Caco-2 (cell line): ENCODE results near the gene SPOP. TPM values are rescaled to one million over a fixed set of nuclear protein-coding genes. Genes with fewer than 3 reads are reported as not detected.

ENCODE experiments used
- BruUV-seq: library from RNA; stranded (reverse); fragments of 400-500 nt; replicated peaks from 2 replicates; lab custom pipeline; 2021; lab: Mats Ljungman, UMichigan
- CTCF ChIA-PET: fragments of 300-600 bp; sonication (Branson Sonifier 250); formaldehyde crosslinking; loops from one replicate; lab custom pipeline; 2022; ENCODE audit warnings: antibody characterized with exemption; lab: Charles Lee
- POLR2A ChIA-PET: fragments of 300-600 bp; sonication (Branson Sonifier 250); formaldehyde crosslinking; loops from one replicate; lab custom pipeline; 2022; ENCODE audit warnings: antibody characterized with exemption; lab: Charles Lee
- DNase-seq, 2 experiments: peaks; one replicate each; pipeline versions ENCODE4 v3.0.0 to v3.0.0-alpha.2; 2020 to 2022
- H3K27me3 ChIP-seq: replicated peaks from 2 replicates; pipeline ENCODE4 v1.6.0; 2011; ENCODE audit warnings: low read length; ENCODE audit not compliant: control insufficient read depth, insufficient read depth
- H3K36me3 ChIP-seq: 2 replicates; pipeline ENCODE4 v1.5.1; 2011; ENCODE audit warnings: low read length; ENCODE audit not compliant: control insufficient read depth, insufficient read depth
- H3K4me1 ChIP-seq: fragments of 250-450 bp; sonication (Bioruptor Pico); 2 replicates; pipeline ENCODE4 v1.5.1; 2020; ENCODE audit warnings: mild to moderate bottlenecking
- H3K4me3 ChIP-seq: 2 replicates; pipeline ENCODE4 v1.5.1; 2011; ENCODE audit warnings: low read depth, mild to moderate bottlenecking, control low read depth, low read length
- H3K9me3 ChIP-seq: fragments of 250-450 bp; sonication (Bioruptor Pico); 2 replicates; pipeline ENCODE4 v1.5.1; 2020; ENCODE audit warnings: mild to moderate bottlenecking, moderate library complexity
- H3K27ac Mint-ChIP-seq: one replicate; pipeline ENCODE4 v1.8.0; 2022; ENCODE audit warnings: mixed read lengths; ENCODE audit not compliant: unreplicated experiment
- H3K27me3 Mint-ChIP-seq: one replicate; pipeline ENCODE4 v1.8.0; 2022; ENCODE audit warnings: mixed read lengths; ENCODE audit not compliant: insufficient read depth, unreplicated experiment
- H3K36me3 Mint-ChIP-seq: one replicate; pipeline ENCODE4 v1.8.0; 2022; ENCODE audit warnings: mild to moderate bottlenecking, mixed read lengths; ENCODE audit not compliant: insufficient read depth, unreplicated experiment
- H3K4me1 Mint-ChIP-seq: one replicate; pipeline ENCODE4 v1.8.0; 2022; ENCODE audit warnings: low read depth, mixed read lengths; ENCODE audit not compliant: unreplicated experiment
- H3K4me3 Mint-ChIP-seq: one replicate; pipeline ENCODE4 v1.8.0; 2022; ENCODE audit warnings: mild to moderate bottlenecking, moderate library complexity, mixed read lengths; ENCODE audit not compliant: unreplicated experiment
- H3K9me3 Mint-ChIP-seq: one replicate; pipeline ENCODE4 v1.8.0; 2022; ENCODE audit warnings: mixed read lengths; ENCODE audit not compliant: unreplicated experiment
- intact Hi-C: fragments of 100-400 bp; cut with micrococcal nuclease; formaldehyde crosslinking; loops from one replicate; pipeline ENCODE4 v1.10.0; 2022; ENCODE audit not compliant: unreplicated experiment
- total RNA-seq: library from RNA; stranded (reverse); gene quantifications from 2 replicates; pipeline ENCODE4 v1.2.3, GENCODE V29; 2022
- TF ChIP-seq, protein P1 (sequence below), 2 experiments: fragments of 200-600 bp in 1 of 2; IDR thresholded peaks; 1 replicate in 1 of 2; 2 replicates in 1 of 2; pipeline versions ENCODE4 v1.5.1 to v1.8.0; 2011 to 2022; ENCODE audit warnings: antibody characterized with exemption in 1 of 2, control low read depth in 1 of 2, inconsistent platforms in 1 of 2, low read depth in 1 of 2, low read length in 1 of 2, mild to moderate bottlenecking in 1 of 2, moderate library complexity in 1 of 2; ENCODE audit not compliant: insufficient read depth in 1 of 2, severe bottlenecking in 1 of 2, unreplicated experiment in 1 of 2

The SPOP gene
- total RNA-seq, 1 experiment from 2014 or later: 70.2 TPM

DNA sequence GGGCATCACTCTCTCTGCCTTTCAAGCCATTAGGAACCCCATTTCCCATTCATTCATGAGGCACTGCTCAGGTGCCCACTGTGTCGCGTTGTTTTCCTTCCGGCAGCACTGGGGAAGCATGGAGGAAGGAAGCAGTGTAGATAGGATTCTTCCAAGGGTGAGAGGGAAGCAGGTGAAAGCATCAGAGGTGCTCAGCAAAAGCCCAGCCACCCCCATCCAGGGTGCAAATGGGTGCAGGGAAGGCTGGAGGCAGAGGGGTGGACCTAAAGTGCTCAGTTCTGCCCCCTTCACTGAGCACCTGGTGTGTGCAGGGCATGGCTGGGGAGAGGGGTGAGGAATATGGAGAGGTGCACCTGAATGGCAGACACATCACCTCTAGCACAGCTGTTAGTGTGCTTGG, 105.7 kb downstream of the SPOP start:
- Mint-ChIP-seq H3K4me3 (no peak overlapping the region), H3K9me3 (no peaks in the 10 kb centered on the region), H3K27me3 (peaks cover 19% of the 10 kb centered on the region), H3K27ac (no peak overlapping the region), H3K36me3 (peaks cover 11% of the 10 kb centered on the region), H3K4me1 (peaks cover 12% of the 10 kb centered on the region)
- H3K9me3 ChIP-seq: no peaks in the 10 kb centered on the region
- BruUV-seq: no TSS peak
- H3K4me3 ChIP-seq: no peak overlapping the region
- ChIA-PET POLR2A (interaction anchor here (0.6 to 1.2 kb wide), 4 partner anchors 136 to 216 kb away, joined by 3 to 6 read pairs (median 4); partner anchors contain the start of genes FAM117A and SLC35B1), CTCF (interaction anchor here (0.8 to 4.1 kb wide), 11 partner anchors 12 to 164 kb away, joined by 3 to 114 read pairs (median 7); partner anchors contain the start of genes SLC35B1 and SPOP)
- intact Hi-C loops: no loop called here
- DNase-seq: no peak
- TF ChIP-seq, protein P1, sequence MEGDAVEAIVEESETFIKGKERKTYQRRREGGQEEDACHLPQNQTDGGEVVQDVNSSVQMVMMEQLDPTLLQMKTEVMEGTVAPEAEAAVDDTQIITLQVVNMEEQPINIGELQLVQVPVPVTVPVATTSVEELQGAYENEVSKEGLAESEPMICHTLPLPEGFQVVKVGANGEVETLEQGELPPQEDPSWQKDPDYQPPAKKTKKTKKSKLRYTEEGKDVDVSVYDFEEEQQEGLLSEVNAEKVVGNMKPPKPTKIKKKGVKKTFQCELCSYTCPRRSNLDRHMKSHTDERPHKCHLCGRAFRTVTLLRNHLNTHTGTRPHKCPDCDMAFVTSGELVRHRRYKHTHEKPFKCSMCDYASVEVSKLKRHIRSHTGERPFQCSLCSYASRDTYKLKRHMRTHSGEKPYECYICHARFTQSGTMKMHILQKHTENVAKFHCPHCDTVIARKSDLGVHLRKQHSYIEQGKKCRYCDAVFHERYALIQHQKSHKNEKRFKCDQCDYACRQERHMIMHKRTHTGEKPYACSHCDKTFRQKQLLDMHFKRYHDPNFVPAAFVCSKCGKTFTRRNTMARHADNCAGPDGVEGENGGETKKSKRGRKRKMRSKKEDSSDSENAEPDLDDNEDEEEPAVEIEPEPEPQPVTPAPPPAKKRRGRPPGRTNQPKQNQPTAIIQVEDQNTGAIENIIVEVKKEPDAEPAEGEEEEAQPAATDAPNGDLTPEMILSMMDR (IDR thresholded peaks at IDR 0.05; ENCODE audit: insufficient read depth in 1 of 2, low read depth in 1 of 2, low read length in 1 of 2, severe bottlenecking in 1 of 2, unreplicated experiment in 1 of 2): no peak
- H3K36me3 ChIP-seq: no peaks in the 10 kb centered on the region
- H3K4me1 ChIP-seq: peaks cover 16% of the 10 kb centered on the region
- H3K27me3 ChIP-seq: no peaks in the 10 kb centered on the region; the same call in 1 of the 2 replicates

DNA sequence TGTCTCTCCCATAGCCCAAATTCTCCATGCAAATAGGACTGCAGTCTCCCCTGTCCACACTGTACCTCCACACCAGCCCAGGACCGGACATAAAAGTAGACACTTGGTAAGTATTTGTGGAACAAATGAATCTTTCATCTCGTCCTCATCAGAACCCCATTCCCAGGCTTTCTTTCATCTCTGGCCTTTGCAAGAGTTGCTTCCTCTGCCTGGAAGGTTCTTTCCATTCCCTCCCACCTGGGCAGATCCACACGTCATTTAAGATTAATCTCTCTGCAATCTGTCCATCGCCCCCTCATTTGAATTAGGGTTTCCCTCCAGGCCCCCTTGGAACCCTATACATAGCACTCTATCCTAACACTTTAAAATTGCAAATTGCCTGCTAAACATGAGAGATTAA, 106.1 kb downstream of the SPOP start:
- Histone ChIP-seq H3K9me3 (no peaks in the 10 kb centered on the region), H3K4me3 (no peak overlapping the region), H3K4me1 (peaks cover 12% of the 10 kb centered on the region), H3K27me3 (no peaks in the 10 kb centered on the region), H3K36me3 (no peaks in the 10 kb centered on the region)
- CTCF ChIA-PET: interaction anchor here (0.7 to 4.1 kb wide), 17 partner anchors 7 to 163 kb away, joined by 3 to 114 read pairs (median 5); partner anchors contain the start of genes SLC35B1 and SPOP
- Mint-ChIP-seq H3K4me3 (no peak overlapping the region), H3K36me3 (peaks cover 7% of the 10 kb centered on the region), H3K27me3 (peaks cover 22% of the 10 kb centered on the region), H3K27ac (no peak overlapping the region), H3K9me3 (no peaks in the 10 kb centered on the region), H3K4me1 (peaks cover 8% of the 10 kb centered on the region)
- intact Hi-C loops: no loop called here
- POLR2A ChIA-PET: interaction anchor here (1.1 to 1.2 kb wide), 2 partner anchors 192 to 216 kb away, joined by 3 to 5 read pairs; partner anchors contain the start of gene FAM117A
- TF ChIP-seq, protein P1 (IDR thresholded peaks at IDR 0.05; ENCODE audit: insufficient read depth in 1 of 2, low read depth in 1 of 2, low read length in 1 of 2, severe bottlenecking in 1 of 2, unreplicated experiment in 1 of 2): no peak
- no peak for DNase-seq
- no TSS peak for BruUV-seq

DNA sequence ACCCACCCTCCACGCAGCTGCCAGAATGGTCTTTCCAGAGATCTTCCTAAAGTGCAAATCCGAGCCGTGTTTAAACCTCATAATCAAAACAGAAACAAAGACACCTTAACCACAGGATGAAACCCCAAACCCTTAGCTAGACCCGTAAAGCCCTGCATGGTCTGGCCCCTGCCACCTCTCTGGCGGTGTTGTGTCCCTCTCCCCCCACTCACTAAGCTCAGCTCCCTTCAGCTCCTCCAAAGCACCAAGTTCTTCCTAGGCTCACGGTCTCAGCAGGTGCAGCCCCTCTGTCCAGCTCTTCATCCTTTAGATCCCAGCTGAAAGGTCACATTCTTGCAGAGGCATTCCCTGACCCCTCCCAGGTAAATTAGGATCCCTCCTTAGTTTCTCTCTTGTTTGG, 106.6 kb downstream of the SPOP start:
- POLR2A ChIA-PET: interaction anchor here (1.1 to 1.2 kb wide), 2 partner anchors 193 to 217 kb away, joined by 3 to 5 read pairs; partner anchors contain the start of gene FAM117A
- DNase-seq: no peak
- TF ChIP-seq, protein P1 (IDR thresholded peaks at IDR 0.05; ENCODE audit: insufficient read depth in 1 of 2, low read depth in 1 of 2, low read length in 1 of 2, severe bottlenecking in 1 of 2, unreplicated experiment in 1 of 2): no peak
- H3K4me1 Mint-ChIP-seq: peaks cover 7% of the 10 kb centered on the region
- Histone ChIP-seq H3K36me3 (no peaks in the 10 kb centered on the region), H3K4me1 (peaks cover 12% of the 10 kb centered on the region), H3K4me3 (no peak overlapping the region), H3K27me3 (no peaks in the 10 kb centered on the region), H3K9me3 (no peaks in the 10 kb centered on the region)
- H3K4me3 Mint-ChIP-seq: peak overlapping the region; percentile 72
- no peak overlapping the region for H3K27ac Mint-ChIP-seq
- CTCF ChIA-PET: interaction anchor here (0.7 to 4.1 kb wide), 16 partner anchors 8 to 163 kb away, joined by 3 to 114 read pairs (median 5); partner anchors contain the start of genes SLC35B1 and SPOP
- intact Hi-C loops: no loop called here
- H3K27me3 Mint-ChIP-seq: peaks cover 23% of the 10 kb centered on the region
- H3K36me3 Mint-ChIP-seq: peaks cover 6% of the 10 kb centered on the region
- no peaks in the 10 kb centered on the region for H3K9me3 Mint-ChIP-seq
- no TSS peak for BruUV-seq
